Liver (tissue), 3 donors: ENCODE results near the gene NOG.

Experiments used
- CTCF ChIP-seq: fragments of 150-350 bp; IDR thresholded peaks from 2 replicates; pipeline ENCODE4 v1.5.1; 2017; ENCODE audit warnings: improper control_type of control experiment, low read depth, low read length; ENCODE audit not compliant: missing input control
- EGR1 ChIP-seq, 2 donors: IDR thresholded peaks; 2 replicates each; pipeline ENCODE4 v1.6.1; 2016 to 2018; ENCODE audit warnings: antibody characterized with exemption in 2 of 2, low read depth in 2 of 2
- GABPA ChIP-seq, 2 donors: IDR thresholded peaks in 1 of 2; conservative IDR thresholded peaks in 1 of 2; 2 replicates each; pipeline ENCODE4 v1.6.1; 2016; ENCODE audit warnings: antibody characterized with exemption in 2 of 2, mild to moderate bottlenecking in 1 of 2, moderate library complexity in 1 of 2
- JUND ChIP-seq, 2 donors: IDR thresholded peaks; 2 replicates each; pipeline ENCODE4 v1.6.1; 2016; ENCODE audit warnings: antibody characterized with exemption in 2 of 2
- MAX ChIP-seq: IDR thresholded peaks from 2 replicates; pipeline ENCODE4 v1.6.1; 2016; ENCODE audit warnings: antibody characterized with exemption
- REST ChIP-seq: IDR thresholded peaks from 2 replicates; pipeline ENCODE4 v1.6.1; 2016; ENCODE audit warnings: antibody characterized with exemption, mild to moderate bottlenecking
- SP1 ChIP-seq: IDR thresholded peaks from 2 replicates; pipeline ENCODE4 v1.6.1; 2018; ENCODE audit warnings: antibody characterized with exemption, mild to moderate bottlenecking
- TF ChIP-seq, protein P1 (sequence below): IDR thresholded peaks from 2 replicates; pipeline ENCODE4 v1.6.1; 2016; ENCODE audit warnings: antibody characterized with exemption
- donor health status: healthy.
- donor health status: healthy.

- no peak for TF ChIP-seq CTCF
- TF ChIP-seq, protein P1, sequence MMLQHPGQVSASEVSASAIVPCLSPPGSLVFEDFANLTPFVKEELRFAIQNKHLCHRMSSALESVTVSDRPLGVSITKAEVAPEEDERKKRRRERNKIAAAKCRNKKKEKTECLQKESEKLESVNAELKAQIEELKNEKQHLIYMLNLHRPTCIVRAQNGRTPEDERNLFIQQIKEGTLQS = no peak
- no peak for TF ChIP-seq REST
- no peak for TF ChIP-seq JUND (IDR thresholded peaks at IDR 0.05)
- TF ChIP-seq EGR1 (IDR thresholded peaks at IDR 0.05; ENCODE audit: low read depth in 2 of 2) = no peak
- no peak for TF ChIP-seq GABPA (IDR thresholded peaks at IDR 0.05 in 1 of 2, conservative IDR thresholded peaks at IDR 0.05 in 1 of 2)
- TF ChIP-seq SP1 = no peak
- TF ChIP-seq MAX = no peak
Observed at GRCh38 chr17:56595831-56596690, 2.6 kb downstream of the NOG start.
